ENCODE results near the gene ABHD14A. TPM values are rescaled to one million over a fixed set of nuclear protein-coding genes. Genes with fewer than 3 reads are reported as not detected.

The ABHD14A gene
- total RNA-seq, 4 donors from 2014 or later = 1.8 to 16.6 (median 10.5) TPM

DNA sequence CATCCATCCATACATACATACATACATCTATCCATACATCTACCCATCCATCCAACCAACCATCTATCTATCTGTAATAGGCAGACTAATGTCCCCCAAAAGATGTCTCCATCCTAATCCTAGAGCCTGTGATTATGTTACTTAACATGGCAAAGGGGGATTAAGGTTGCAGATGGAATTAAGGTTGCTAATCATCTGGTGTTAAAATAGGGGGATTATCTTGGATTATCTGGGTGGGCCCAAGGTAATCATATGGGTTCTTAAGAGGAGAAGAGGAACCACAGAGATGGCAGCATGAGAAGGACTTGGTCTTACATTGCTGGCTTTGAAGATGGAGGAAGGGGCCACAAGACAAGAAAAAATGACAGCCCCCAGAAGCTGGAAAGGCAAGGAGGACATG is 35.6 kb downstream of the ABHD14A start:
- Histone ChIP-seq H3K9me3 (no peaks in the 10 kb centered on the region), H3K4me3 (no peak overlapping the region), H3K27ac (no peak overlapping the region), H3K27me3 (no peaks in the 10 kb centered on the region), H3K4me1 (peaks cover 0 to 10% of the 10 kb centered on the region in 2 donors), H3K36me3 (no peaks in the 10 kb centered on the region)
- intact Hi-C loops (cut with DNase I; ENCODE audit: low total_unique reads) = loop anchor here (5.0 kb wide), 1 partner anchor 107 kb away; no protein-coding TSS in a partner anchor
- DNase-seq = no peak
- TF ChIP-seq POLR2A (IDR thresholded peaks at IDR 0.05) = no peak
- TF ChIP-seq, protein P1, sequence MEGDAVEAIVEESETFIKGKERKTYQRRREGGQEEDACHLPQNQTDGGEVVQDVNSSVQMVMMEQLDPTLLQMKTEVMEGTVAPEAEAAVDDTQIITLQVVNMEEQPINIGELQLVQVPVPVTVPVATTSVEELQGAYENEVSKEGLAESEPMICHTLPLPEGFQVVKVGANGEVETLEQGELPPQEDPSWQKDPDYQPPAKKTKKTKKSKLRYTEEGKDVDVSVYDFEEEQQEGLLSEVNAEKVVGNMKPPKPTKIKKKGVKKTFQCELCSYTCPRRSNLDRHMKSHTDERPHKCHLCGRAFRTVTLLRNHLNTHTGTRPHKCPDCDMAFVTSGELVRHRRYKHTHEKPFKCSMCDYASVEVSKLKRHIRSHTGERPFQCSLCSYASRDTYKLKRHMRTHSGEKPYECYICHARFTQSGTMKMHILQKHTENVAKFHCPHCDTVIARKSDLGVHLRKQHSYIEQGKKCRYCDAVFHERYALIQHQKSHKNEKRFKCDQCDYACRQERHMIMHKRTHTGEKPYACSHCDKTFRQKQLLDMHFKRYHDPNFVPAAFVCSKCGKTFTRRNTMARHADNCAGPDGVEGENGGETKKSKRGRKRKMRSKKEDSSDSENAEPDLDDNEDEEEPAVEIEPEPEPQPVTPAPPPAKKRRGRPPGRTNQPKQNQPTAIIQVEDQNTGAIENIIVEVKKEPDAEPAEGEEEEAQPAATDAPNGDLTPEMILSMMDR (IDR thresholded peaks at IDR 0.05) = no peak

DNA sequence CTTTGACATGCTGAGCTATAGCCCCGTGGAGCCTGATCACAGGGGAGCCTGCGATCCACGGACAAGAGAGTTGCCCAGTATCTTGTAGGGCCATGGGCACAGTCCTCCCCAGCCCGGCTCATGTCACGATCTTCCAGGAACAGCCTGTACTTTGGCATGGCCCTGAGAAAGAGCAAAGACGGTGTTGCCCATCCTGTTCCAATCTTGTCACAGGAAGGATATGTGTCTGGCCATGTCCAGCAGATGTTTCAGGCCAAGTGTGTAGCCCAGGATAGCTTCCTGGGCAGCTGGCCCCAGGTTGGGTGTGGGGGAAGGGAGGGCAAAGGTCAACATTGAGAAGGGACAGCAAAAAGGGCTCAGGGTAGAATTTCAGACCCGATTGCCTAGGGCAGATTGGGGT is 37.8 kb downstream of the ABHD14A start:
- intact Hi-C loops (cut with DNase I; ENCODE audit: low total_unique reads) = loop anchor here (5.0 kb wide), 1 partner anchor 105 kb away; no protein-coding TSS in a partner anchor
- Histone ChIP-seq H3K4me1 (peaks cover 0 to 7% of the 10 kb centered on the region in 2 donors), H3K4me3 (no peak overlapping the region), H3K9me3 (no peaks in the 10 kb centered on the region), H3K27me3 (no peaks in the 10 kb centered on the region), H3K27ac (no peak overlapping the region), H3K36me3 (no peaks in the 10 kb centered on the region)
- TF ChIP-seq POLR2A (IDR thresholded peaks at IDR 0.05) = no peak
- TF ChIP-seq, protein P1 (IDR thresholded peaks at IDR 0.05) = no peak
- no peak for DNase-seq

DNA sequence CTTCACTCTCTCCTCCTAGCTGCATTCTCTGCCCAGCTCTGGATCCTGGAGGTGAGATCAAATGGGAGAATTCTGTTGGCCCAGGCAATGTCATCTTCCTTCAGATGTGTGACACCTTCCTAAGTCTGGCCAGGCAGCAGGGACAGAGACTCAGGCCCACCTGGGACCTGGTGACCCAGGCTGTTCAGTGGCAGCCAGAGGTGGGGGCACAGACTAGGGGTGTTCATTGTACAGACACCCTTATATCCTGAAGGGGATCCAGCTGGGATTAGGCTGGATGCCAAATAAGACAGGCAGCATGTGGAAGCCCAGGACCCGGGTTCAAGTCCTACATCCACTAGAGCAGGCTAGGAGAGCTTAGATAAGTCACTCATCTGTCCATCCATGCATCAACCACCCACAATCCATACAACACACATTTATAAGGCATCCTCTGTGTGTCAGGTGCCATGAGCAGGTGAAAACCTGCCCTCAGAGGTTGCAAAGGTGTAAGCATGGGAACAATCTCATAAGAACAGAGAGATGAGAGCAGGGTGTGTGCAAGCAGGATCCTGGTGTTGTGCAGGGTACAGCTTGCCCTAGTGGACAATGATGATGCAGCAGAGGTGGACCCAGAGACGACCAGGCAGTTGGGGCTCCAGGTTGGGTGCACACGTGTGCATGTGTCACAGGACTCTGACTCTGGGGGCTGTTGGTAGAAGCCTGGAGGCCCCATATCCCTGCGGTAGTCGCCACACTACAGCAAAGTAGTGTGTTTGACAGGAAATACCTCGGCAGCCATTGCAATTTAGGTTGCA is 39.1 kb downstream of the ABHD14A start:
- Histone ChIP-seq H3K9me3 (no peaks in the 10 kb centered on the region), H3K36me3 (no peaks in the 10 kb centered on the region), H3K27ac (no peak overlapping the region), H3K27me3 (no peaks in the 10 kb centered on the region), H3K4me3 (no peak overlapping the region), H3K4me1 (peaks cover 0 to 7% of the 10 kb centered on the region in 2 donors)
- DNase-seq = no peak
- intact Hi-C loops (cut with DNase I; ENCODE audit: low total_unique reads) = loop anchor here (5.0 kb wide), 1 partner anchor 103 kb away; no protein-coding TSS in a partner anchor
- TF ChIP-seq, protein P1 (IDR thresholded peaks at IDR 0.05) = no peak

DNA sequence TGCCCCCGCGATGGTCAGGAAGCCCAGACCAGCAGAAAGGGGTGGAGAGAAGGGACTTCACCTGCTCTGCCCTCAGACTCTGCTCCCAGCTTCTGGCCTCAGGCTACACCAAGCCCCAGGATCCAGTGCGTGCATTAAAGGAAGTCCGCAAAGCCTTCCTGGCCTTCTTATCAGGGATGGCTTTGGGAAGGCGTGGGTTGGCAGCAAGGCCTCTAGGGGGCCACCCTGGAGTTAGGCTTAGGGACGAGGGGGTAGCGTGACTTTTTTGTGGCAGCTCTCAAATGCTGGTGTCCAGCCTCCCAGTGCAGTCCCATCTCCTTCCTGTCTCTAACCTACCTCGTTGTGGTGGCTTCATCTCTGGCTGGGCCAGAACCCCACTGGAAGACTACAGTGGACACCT is 39.7 kb downstream of the ABHD14A start:
- DNase-seq = no peak
- Histone ChIP-seq H3K36me3 (no peaks in the 10 kb centered on the region), H3K9me3 (no peaks in the 10 kb centered on the region), H3K4me1 (peaks cover 0 to 7% of the 10 kb centered on the region in 2 donors), H3K27ac (no peak overlapping the region), H3K27me3 (no peaks in the 10 kb centered on the region), H3K4me3 (no peak overlapping the region)
- intact Hi-C loops (cut with DNase I; ENCODE audit: low total_unique reads) = loop anchor here (5.0 kb wide), 1 partner anchor 103 kb away; no protein-coding TSS in a partner anchor
- no peak for TF ChIP-seq POLR2A (IDR thresholded peaks at IDR 0.05)
- TF ChIP-seq, protein P1 (IDR thresholded peaks at IDR 0.05) = no peak

DNA sequence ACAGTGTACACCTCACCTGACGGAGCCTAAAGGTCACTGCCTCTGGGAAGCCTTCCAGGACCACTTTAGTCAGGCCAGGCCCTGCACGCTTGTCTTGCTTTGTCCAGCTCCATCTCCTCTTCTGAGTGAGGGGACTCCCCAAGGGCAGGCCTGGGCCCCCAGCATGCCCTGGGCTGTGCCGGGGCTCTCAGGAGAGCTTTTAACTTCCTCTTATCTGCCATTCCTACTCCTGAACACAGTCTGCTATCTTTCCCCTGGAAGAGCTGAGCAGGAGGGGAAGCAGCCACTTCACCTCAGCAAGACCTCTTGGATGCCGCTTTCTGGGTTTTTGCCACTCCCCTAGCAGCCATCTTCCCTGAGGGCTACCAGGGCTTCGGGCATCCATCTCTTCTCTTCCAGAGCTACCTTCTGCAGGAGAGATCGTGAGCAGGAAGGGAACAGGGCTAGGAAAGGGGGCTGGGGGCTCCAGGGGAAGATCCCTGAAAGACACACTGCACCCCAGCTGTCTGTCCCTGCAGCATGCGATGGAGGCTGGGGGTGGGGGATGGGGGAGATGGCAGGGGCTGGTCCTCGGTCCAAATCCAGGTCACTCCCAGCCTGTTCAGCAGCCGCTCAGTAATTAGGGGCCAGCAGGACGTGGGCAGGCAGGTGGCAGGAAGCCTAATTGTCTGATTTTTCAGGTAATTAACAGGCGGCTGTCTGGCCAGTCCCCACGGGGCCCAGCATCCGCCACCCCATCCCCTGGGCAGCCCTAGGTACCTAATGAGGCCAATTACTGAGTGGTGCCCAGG is 40.8 kb downstream of the ABHD14A start:
- DNase-seq = no peak
- H3K27me3 ChIP-seq = no peaks in the 10 kb centered on the region
- no peak overlapping the region for H3K4me3 ChIP-seq
- H3K9me3 ChIP-seq = no peaks in the 10 kb centered on the region
- no peak for TF ChIP-seq POLR2A (IDR thresholded peaks at IDR 0.05)
- TF ChIP-seq, protein P1 (IDR thresholded peaks at IDR 0.05) = no peak
- peaks cover 0 to 7% of the 10 kb centered on the region in 2 donors for H3K4me1 ChIP-seq
- H3K36me3 ChIP-seq = no peaks in the 10 kb centered on the region
- no peak overlapping the region for H3K27ac ChIP-seq
- intact Hi-C loops (cut with DNase I; ENCODE audit: low total_unique reads) = no loop called here

Data from uterus (tissue), 4 donors.